PFSK-1 (cell line): Measurements from ENCODE around the gene MYO9A.

Source experiments
- FOXP2 ChIP-seq: optimal IDR thresholded peaks from 2 replicates; pipeline ENCODE3; 2011; ENCODE audit warnings: borderline replicate concordance, control low read depth, inconsistent platforms; ENCODE audit not compliant: insufficient read depth; ENCODE audit errors: extremely low read length, extremely low read depth
- POLR2AphosphoS5 ChIP-seq: IDR thresholded peaks from 2 replicates; pipeline ENCODE4 v1.6.1; 2012; ENCODE audit warnings: low read depth, mild to moderate bottlenecking, control low read depth, low read length, moderate library complexity
- REST ChIP-seq, 2 experiments: IDR thresholded peaks; 2 replicates each; pipeline versions ENCODE4 v1.6.1 to v1.8.0; 2011 to 2012; ENCODE audit warnings: low read depth in 2 of 2, low read length in 2 of 2, control low read depth in 1 of 2, inconsistent platforms in 1 of 2, mild to moderate bottlenecking in 1 of 2, moderate library complexity in 1 of 2; ENCODE audit not compliant: insufficient read depth in 1 of 2
- SIN3A ChIP-seq: IDR thresholded peaks from 2 replicates; pipeline ENCODE4 v1.6.1; 2012; ENCODE audit warnings: mild to moderate bottlenecking, low read length, moderate library complexity, borderline replicate concordance; ENCODE audit not compliant: insufficient read depth
- TAF1 ChIP-seq: IDR thresholded peaks from 2 replicates; pipeline ENCODE4 v1.6.1; 2012; ENCODE audit warnings: low read length, control low read depth, borderline replicate concordance; ENCODE audit not compliant: insufficient read depth

The MYO9A gene

DNA sequence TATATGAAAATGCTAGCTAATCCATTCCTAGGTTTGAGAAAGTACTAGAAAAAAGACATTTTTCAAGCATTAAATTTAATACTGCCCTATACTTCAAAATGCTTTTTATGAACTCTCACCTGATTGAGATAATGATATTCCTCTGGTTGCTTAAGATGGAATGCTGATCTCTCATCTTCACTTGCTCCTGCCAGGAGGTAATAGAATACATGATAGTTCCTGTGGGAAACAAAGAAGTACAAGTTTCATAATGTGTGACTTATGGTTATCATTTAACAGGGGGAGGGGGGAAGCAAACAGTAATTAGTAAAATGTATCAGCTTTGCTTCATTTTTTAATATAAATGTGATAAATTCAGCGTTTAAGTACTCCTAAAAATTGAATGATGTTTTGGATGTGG, 97.2 kb downstream of the MYO9A start:
- TF ChIP-seq FOXP2 (no peak), REST (IDR thresholded peaks at IDR 0.05; ENCODE audit: insufficient read depth in 1 of 2, low read depth in 2 of 2, low read length in 2 of 2) (no peak), POLR2AphosphoS5 (no peak), SIN3A (no peak), TAF1 (no peak)

- TF ChIP-seq SIN3A (no peak), POLR2AphosphoS5 (no peak), REST (IDR thresholded peaks at IDR 0.05; ENCODE audit: insufficient read depth in 1 of 2, low read depth in 2 of 2, low read length in 2 of 2) (no peak), FOXP2 (no peak), TAF1 (no peak)
Observed at GRCh38 chr15:72013703-72014102, 104.2 kb downstream of the MYO9A start.

- TF ChIP-seq TAF1 (no peak), POLR2AphosphoS5 (no peak), REST (IDR thresholded peaks at IDR 0.05; ENCODE audit: insufficient read depth in 1 of 2, low read depth in 2 of 2, low read length in 2 of 2) (no peak), FOXP2 (no peak), SIN3A (no peak)
Observed at GRCh38 chr15:72011302-72011942, 106.5 kb downstream of the MYO9A start.

- no peak for TF ChIP-seq REST (IDR thresholded peaks at IDR 0.05; ENCODE audit: insufficient read depth in 1 of 2, low read depth in 2 of 2, low read length in 2 of 2)
- TF ChIP-seq POLR2AphosphoS5, result no peak
- no peak for TF ChIP-seq SIN3A
- TF ChIP-seq TAF1, result no peak
Observed at GRCh38 chr15:72009222-72009621, 108.7 kb downstream of the MYO9A start.

DNA sequence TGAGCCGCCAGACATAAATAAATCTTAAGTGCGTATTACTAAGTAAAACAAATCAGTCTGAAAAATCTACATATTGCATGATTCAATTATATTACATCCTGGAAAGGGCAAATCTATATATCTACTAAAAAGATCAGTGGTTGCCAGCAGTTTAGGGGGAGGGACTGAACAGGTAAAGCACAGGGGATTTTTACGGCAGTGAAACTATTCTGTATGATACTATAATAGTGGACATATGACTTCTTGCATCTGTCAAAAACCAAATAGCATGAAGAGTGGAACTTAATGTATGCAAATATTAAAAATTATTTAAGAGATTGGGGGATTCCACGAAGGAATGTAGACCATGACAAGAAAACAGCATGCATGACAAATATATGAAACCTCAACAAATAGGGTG, 111.6 kb downstream of the MYO9A start:
- no peak for TF ChIP-seq FOXP2
- no peak for TF ChIP-seq SIN3A
- no peak for TF ChIP-seq REST (IDR thresholded peaks at IDR 0.05; ENCODE audit: insufficient read depth in 1 of 2, low read depth in 2 of 2, low read length in 2 of 2)
- TF ChIP-seq POLR2AphosphoS5, result no peak
- TF ChIP-seq TAF1, result no peak
